ENCODE data around the gene EAF1. TPM values are rescaled to one million over a fixed set of nuclear protein-coding genes. Genes with fewer than 3 reads are reported as not detected.
"Not testable (repeated sequence)": the region's sequence is repeated elsewhere in the genome, so short reads cannot be mapped to it uniquely, and the experiment has no call there.

Gene EAF1
- total and polyA plus RNA-seq, 5 donors from 2014 or later: 7.9 to 27.9 (median 10.2) TPM

DNA sequence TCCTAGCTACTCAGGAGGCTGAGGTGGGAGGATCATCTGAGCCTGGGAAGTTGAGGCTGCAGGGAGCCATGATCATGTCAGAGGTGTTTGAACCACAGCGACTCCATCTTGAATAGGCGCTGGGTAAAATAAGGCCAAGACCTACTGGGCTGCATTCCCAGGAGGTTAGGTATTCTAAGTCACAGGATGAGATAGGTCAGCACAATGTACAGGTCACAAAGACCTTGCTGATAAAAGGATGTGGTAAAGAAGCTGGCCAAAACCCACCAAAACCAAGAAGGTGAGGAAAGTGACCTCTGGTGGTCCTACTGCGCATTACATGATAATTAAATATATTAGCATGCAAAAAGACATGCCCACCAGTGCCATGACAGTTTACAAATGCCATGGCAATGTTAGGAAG is 28.7 kb upstream of the EAF1 start:
- H3K4me1 Mint-ChIP-seq: peaks cover 7 to 23% (median 13%) of the 10 kb centered on the region in 4 donors
- ATAC-seq (ENCODE audit: low read depth in 2 of 2); H3K27ac ChIP-seq (ENCODE audit: insufficient read depth, low read length, poor library complexity, severe bottlenecking); H3K36me3 Mint-ChIP-seq; H3K4me3 ChIP-seq (ENCODE audit: low read depth, low read length); H3K27ac Mint-ChIP-seq; H3K36me3 ChIP-seq (ENCODE audit: control insufficient read depth, insufficient read depth, low read length); H3K9me3 ChIP-seq (ENCODE audit: control insufficient read depth in 2 of 2, low read length in 2 of 2); H3K27me3 ChIP-seq (ENCODE audit: control insufficient read depth, insufficient read depth, low read length); H3K27me3 Mint-ChIP-seq; H3K4me1 ChIP-seq (ENCODE audit: control insufficient read depth, insufficient read depth, low read length, poor library complexity, severe bottlenecking); H3K9me3 Mint-ChIP-seq; H3K4me3 Mint-ChIP-seq: not testable (repeated sequence)
- peak in 1 of 3 donors; percentile 51 for DNase-seq

DNA sequence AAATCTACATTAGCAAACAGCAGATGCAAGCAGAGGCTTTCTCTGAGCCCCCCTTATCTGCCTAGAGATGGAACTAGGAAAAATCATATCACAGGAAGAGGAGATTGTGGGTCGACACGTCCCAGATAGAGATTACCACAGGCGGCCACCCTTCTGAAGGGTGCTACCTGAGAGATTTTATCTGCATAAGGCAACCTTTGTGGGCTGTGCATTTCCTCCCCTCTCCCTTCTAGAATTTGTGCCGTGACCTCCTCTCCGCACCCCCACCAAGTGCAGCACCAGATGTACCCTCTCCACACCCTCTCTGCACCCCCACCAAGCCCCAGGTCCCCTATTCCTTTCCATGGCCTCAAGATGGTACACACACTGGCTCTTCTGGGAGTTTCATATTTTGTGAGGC is 27.4 kb upstream of the EAF1 start:
- Histone ChIP-seq H3K9me3 (ENCODE audit: control insufficient read depth in 2 of 2, low read length in 2 of 2) (no peaks in the 10 kb centered on the region), H3K27ac (ENCODE audit: insufficient read depth, low read length, poor library complexity, severe bottlenecking) (no peak overlapping the region), H3K27me3 (ENCODE audit: control insufficient read depth, insufficient read depth, low read length) (no peaks in the 10 kb centered on the region), H3K4me1 (ENCODE audit: control insufficient read depth, insufficient read depth, low read length, poor library complexity, severe bottlenecking) (peaks cover 6% of the 10 kb centered on the region), H3K4me3 (ENCODE audit: low read depth, low read length) (no peak overlapping the region), H3K36me3 (ENCODE audit: control insufficient read depth, insufficient read depth, low read length) (no peaks in the 10 kb centered on the region)
- Mint-ChIP-seq H3K36me3 (peaks cover 8% of the 10 kb centered on the region), H3K4me3 (no peak overlapping the region), H3K27ac (peak overlapping the region in 2 of 3 donors; percentile 34 to 38), H3K9me3 (no peaks in the 10 kb centered on the region), H3K27me3 (peaks cover 4% of the 10 kb centered on the region), H3K4me1 (peaks cover 7 to 23% (median 13%) of the 10 kb centered on the region in 4 donors)
- ATAC-seq (ENCODE audit: low read depth in 2 of 2) (no peak), DNase-seq (peak in 1 of 3 donors; percentile 30)

DNA sequence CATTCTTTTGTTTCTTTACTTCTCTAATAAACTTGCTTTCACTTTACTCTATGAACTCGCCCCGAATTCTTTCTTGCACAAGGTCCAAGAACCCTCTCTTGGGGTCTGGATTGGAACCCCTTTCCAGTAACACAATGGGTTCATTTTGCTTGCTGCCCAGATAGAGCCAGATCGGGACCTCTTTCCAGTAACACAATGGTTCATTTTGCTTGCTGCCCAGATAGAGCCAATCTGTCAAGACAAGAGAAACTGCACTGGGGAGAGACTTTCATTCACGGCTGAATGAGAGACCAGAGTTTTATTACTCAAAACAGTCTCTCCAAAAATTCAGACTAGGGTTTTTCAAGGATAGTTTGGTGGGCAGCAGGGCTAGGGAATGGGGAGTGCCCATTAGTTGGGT is 25.5 kb upstream of the EAF1 start:
- Histone ChIP-seq H3K4me3 (ENCODE audit: low read depth, low read length) (no peak overlapping the region), H3K36me3 (ENCODE audit: control insufficient read depth, insufficient read depth, low read length) (no peaks in the 10 kb centered on the region), H3K4me1 (ENCODE audit: control insufficient read depth, insufficient read depth, low read length, poor library complexity, severe bottlenecking) (peaks cover 6% of the 10 kb centered on the region), H3K27ac (ENCODE audit: insufficient read depth, low read length, poor library complexity, severe bottlenecking) (no peak overlapping the region), H3K27me3 (ENCODE audit: control insufficient read depth, insufficient read depth, low read length) (no peaks in the 10 kb centered on the region), H3K9me3 (ENCODE audit: control insufficient read depth in 2 of 2, low read length in 2 of 2) (no peaks in the 10 kb centered on the region)
- no peaks in the 10 kb centered on the region for H3K27me3 Mint-ChIP-seq
- no peaks in the 10 kb centered on the region for H3K9me3 Mint-ChIP-seq
- peak overlapping the region in 1 of 3 donors; percentile 22 for H3K27ac Mint-ChIP-seq
- DNase-seq (no peak), ATAC-seq (ENCODE audit: low read depth in 2 of 2) (no peak)
- H3K4me3 Mint-ChIP-seq: no peak overlapping the region
- no peaks in the 10 kb centered on the region for H3K36me3 Mint-ChIP-seq
- H3K4me1 Mint-ChIP-seq: peaks cover 7 to 23% (median 14%) of the 10 kb centered on the region in 4 donors

DNA sequence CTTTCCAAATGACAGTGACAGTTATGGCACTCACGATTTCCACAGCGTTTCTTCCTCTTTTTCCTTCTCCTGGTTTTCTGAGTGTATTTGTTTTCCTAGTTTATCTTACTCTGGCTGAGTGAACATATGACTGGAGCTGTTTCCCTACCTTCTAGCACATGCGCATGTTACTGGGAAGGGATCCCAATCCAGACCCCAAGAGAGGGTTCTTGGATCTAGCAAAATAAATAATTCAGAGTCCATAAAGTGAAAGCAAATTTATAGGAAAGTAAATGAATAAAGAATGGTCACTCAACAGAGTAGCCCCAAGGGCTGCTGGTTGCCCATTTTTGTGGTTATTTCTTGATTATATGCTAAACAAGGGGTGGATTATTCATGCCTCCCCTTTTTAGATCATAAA is 23.9 kb upstream of the EAF1 start:
- peaks cover 7 to 23% (median 13%) of the 10 kb centered on the region in 4 donors for H3K4me1 Mint-ChIP-seq
- no peaks in the 10 kb centered on the region for H3K36me3 ChIP-seq (ENCODE audit: control insufficient read depth, insufficient read depth, low read length)
- no peak overlapping the region for H3K4me3 Mint-ChIP-seq
- no peaks in the 10 kb centered on the region for H3K27me3 Mint-ChIP-seq
- H3K27ac ChIP-seq (ENCODE audit: insufficient read depth, low read length, poor library complexity, severe bottlenecking): no peak overlapping the region
- H3K4me3 ChIP-seq (ENCODE audit: low read depth, low read length): no peak overlapping the region
- peaks cover 6% of the 10 kb centered on the region for H3K4me1 ChIP-seq (ENCODE audit: control insufficient read depth, insufficient read depth, low read length, poor library complexity, severe bottlenecking)
- H3K9me3 ChIP-seq (ENCODE audit: control insufficient read depth in 2 of 2, low read length in 2 of 2): no peaks in the 10 kb centered on the region
- ATAC-seq (ENCODE audit: low read depth in 2 of 2): no peak
- no peak for DNase-seq
- H3K27ac Mint-ChIP-seq: no peak overlapping the region
- H3K36me3 Mint-ChIP-seq: peaks cover 4% of the 10 kb centered on the region
- H3K9me3 Mint-ChIP-seq: no peaks in the 10 kb centered on the region
- H3K27me3 ChIP-seq (ENCODE audit: control insufficient read depth, insufficient read depth, low read length): no peaks in the 10 kb centered on the region

DNA sequence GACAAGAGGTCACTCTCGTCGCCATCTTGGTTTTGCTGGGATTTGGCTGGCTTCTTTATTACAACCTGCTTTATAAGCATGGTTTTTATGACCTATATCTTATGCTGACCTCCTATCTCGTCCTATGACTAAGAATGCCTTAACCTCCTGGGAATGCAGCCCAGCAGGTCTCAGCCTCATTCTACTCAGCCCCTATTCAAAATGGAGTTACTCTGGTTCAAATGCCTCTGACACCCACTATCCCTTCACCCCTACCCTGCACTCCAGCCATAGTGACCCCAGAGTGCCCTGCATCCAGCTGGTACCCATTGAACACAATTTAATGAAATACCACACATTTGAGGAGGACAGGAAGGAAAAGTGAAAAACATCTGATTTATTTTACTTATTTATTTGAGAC is 23.4 kb upstream of the EAF1 start:
- H3K36me3 Mint-ChIP-seq: peaks cover 4% of the 10 kb centered on the region
- Histone ChIP-seq H3K27me3 (ENCODE audit: control insufficient read depth, insufficient read depth, low read length) (no peaks in the 10 kb centered on the region), H3K36me3 (ENCODE audit: control insufficient read depth, insufficient read depth, low read length) (no peaks in the 10 kb centered on the region), H3K9me3 (ENCODE audit: control insufficient read depth in 2 of 2, low read length in 2 of 2) (no peaks in the 10 kb centered on the region), H3K27ac (ENCODE audit: insufficient read depth, low read length, poor library complexity, severe bottlenecking) (no peak overlapping the region), H3K4me3 (ENCODE audit: low read depth, low read length) (no peak overlapping the region), H3K4me1 (ENCODE audit: control insufficient read depth, insufficient read depth, low read length, poor library complexity, severe bottlenecking) (peaks cover 6% of the 10 kb centered on the region)
- H3K4me1 Mint-ChIP-seq: peaks cover 7 to 23% (median 13%) of the 10 kb centered on the region in 4 donors
- no peak overlapping the region for H3K4me3 Mint-ChIP-seq
- H3K9me3 Mint-ChIP-seq: no peaks in the 10 kb centered on the region
- no peaks in the 10 kb centered on the region for H3K27me3 Mint-ChIP-seq
- ATAC-seq (ENCODE audit: low read depth in 2 of 2) (no peak), DNase-seq (no peak)
- H3K27ac Mint-ChIP-seq: no peak overlapping the region

DNA sequence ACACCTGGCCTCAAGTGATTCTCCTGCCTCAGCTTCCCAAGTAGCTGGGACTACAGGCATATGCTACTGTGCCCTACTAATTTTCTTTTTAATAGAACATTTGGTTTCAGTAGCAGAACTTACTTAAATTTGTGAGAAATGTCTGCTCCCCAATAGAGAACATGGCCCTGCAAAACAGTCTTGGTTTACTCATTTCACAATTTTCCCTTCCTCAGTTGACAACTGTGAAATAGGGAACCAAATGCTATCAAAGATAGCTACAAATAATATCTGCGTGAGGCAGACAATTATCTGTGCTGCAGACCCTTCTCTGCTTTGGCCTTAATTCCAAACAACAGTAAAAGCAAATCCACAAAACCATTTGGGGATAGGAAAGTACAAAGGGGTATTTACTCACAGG is 22.6 kb upstream of the EAF1 start:
- no peak for ATAC-seq (ENCODE audit: low read depth in 2 of 2)
- Mint-ChIP-seq H3K27ac (no peak overlapping the region), H3K36me3 (peaks cover 9% of the 10 kb centered on the region), H3K4me3 (no peak overlapping the region), H3K27me3 (no peaks in the 10 kb centered on the region), H3K4me1 (peaks cover 7 to 21% (median 10%) of the 10 kb centered on the region in 4 donors), H3K9me3 (no peaks in the 10 kb centered on the region)
- H3K4me3 ChIP-seq (ENCODE audit: low read depth, low read length): no peak overlapping the region
- no peaks in the 10 kb centered on the region for H3K9me3 ChIP-seq (ENCODE audit: control insufficient read depth in 2 of 2, low read length in 2 of 2)
- peaks cover 2% of the 10 kb centered on the region for H3K36me3 ChIP-seq (ENCODE audit: control insufficient read depth, insufficient read depth, low read length)
- peaks cover 4% of the 10 kb centered on the region for H3K4me1 ChIP-seq (ENCODE audit: control insufficient read depth, insufficient read depth, low read length, poor library complexity, severe bottlenecking)
- no peaks in the 10 kb centered on the region for H3K27me3 ChIP-seq (ENCODE audit: control insufficient read depth, insufficient read depth, low read length)
- no peak overlapping the region for H3K27ac ChIP-seq (ENCODE audit: insufficient read depth, low read length, poor library complexity, severe bottlenecking)
- no peak for DNase-seq

DNA sequence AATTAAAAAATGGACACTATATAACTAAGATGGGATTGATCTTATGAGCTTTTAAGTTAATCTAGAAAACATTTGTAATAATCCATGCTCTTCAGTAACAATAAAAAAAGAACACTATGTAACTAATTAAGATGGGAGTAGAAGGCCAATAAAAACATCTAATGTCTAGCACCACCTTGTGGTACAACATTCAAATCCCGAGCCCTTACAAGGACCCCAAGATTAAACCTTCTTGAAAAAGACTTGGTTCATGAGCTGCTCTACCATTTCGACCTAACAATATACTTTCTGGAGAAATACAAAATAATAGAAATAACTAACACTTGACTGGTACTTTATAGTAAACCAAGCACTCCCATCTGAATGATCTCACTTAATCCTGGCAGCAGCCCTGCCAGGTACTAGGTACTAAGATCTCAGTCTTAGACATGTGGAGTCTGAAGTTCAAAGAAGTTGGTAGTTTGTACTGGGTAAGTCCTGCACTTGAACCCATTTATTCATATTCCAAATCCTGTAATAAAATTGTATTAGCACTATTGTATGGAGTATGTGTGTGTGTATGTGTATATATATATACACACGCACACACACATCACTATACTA is 21.8 kb upstream of the EAF1 start:
- H3K4me1 Mint-ChIP-seq: peaks cover 3 to 13% (median 4%) of the 10 kb centered on the region in 4 donors
- Histone ChIP-seq H3K4me3 (ENCODE audit: low read depth, low read length) (no peak overlapping the region), H3K4me1 (ENCODE audit: control insufficient read depth, insufficient read depth, low read length, poor library complexity, severe bottlenecking) (no peaks in the 10 kb centered on the region), H3K9me3 (ENCODE audit: control insufficient read depth in 2 of 2, low read length in 2 of 2) (no peaks in the 10 kb centered on the region), H3K36me3 (ENCODE audit: control insufficient read depth, insufficient read depth, low read length) (peaks cover 10% of the 10 kb centered on the region), H3K27ac (ENCODE audit: insufficient read depth, low read length, poor library complexity, severe bottlenecking) (no peak overlapping the region), H3K27me3 (ENCODE audit: control insufficient read depth, insufficient read depth, low read length) (no peaks in the 10 kb centered on the region)
- no peak overlapping the region for H3K27ac Mint-ChIP-seq
- no peaks in the 10 kb centered on the region for H3K27me3 Mint-ChIP-seq
- DNase-seq (peak in 2 of 3 donors; percentile 63 to 81), ATAC-seq (ENCODE audit: low read depth in 2 of 2) (peak; percentile 62 to 70)
- no peaks in the 10 kb centered on the region for H3K9me3 Mint-ChIP-seq
- H3K4me3 Mint-ChIP-seq: no peak overlapping the region
- peaks cover 14% of the 10 kb centered on the region for H3K36me3 Mint-ChIP-seq

DNA sequence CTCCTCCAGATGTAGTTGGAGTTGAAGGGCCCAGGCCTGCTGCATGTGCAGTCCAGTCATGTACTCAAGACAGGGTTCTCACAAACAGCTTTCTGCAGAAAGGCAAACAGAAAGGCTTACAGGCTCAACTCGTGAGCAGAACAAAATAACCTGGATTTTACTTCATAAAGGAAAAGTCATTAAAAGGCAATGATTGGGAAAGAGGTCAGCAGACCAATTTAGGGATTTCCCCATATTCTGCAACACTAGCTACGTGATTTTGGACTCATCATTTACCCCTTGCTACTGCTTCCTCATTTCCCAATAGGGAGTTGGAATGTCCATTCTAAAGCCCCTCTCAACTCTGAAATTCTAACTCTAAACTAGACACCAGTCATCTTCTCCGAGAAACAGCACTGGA is 18.2 kb upstream of the EAF1 start:
- H3K9me3 Mint-ChIP-seq: no peaks in the 10 kb centered on the region
- H3K27ac Mint-ChIP-seq: peak overlapping the region in 1 of 3 donors; percentile 59
- peaks cover 0 to 4% (median 0%) of the 10 kb centered on the region in 4 donors for H3K4me1 Mint-ChIP-seq
- Histone ChIP-seq H3K9me3 (ENCODE audit: control insufficient read depth in 2 of 2, low read length in 2 of 2) (no peaks in the 10 kb centered on the region), H3K36me3 (ENCODE audit: control insufficient read depth, insufficient read depth, low read length) (peaks cover 42% of the 10 kb centered on the region), H3K27me3 (ENCODE audit: control insufficient read depth, insufficient read depth, low read length) (no peaks in the 10 kb centered on the region), H3K4me1 (ENCODE audit: control insufficient read depth, insufficient read depth, low read length, poor library complexity, severe bottlenecking) (no peaks in the 10 kb centered on the region), H3K27ac (ENCODE audit: insufficient read depth, low read length, poor library complexity, severe bottlenecking) (no peak overlapping the region), H3K4me3 (ENCODE audit: low read depth, low read length) (no peak overlapping the region)
- no peaks in the 10 kb centered on the region for H3K27me3 Mint-ChIP-seq
- peaks cover 29% of the 10 kb centered on the region for H3K36me3 Mint-ChIP-seq
- no peak for ATAC-seq (ENCODE audit: low read depth in 2 of 2)
- DNase-seq: no peak
- H3K4me3 Mint-ChIP-seq: no peak overlapping the region

Data from CD4-positive, CD25-positive, alpha-beta regulatory T cell (primary cell).